Kidney epithelial cell (primary cell): Measurements from ENCODE around the gene NF1. TPM values are rescaled to one million over a fixed set of nuclear protein-coding genes. Genes with fewer than 3 reads are reported as not detected.
A peak's percentile ranks its signal among the peaks of the same experiment; 100 is the strongest.
"Not testable (repeated sequence)": the region's sequence is repeated elsewhere in the genome, so short reads cannot be mapped to it uniquely, and the experiment has no call there.

Experiments
- DNase-seq: peaks from one replicate; pipeline ENCODE4 v3.0.0-alpha.2; 2010; ENCODE audit warnings: low read depth
- H3K27me3 ChIP-seq: 2 replicates; pipeline ENCODE4 v1.6.0; 2011; ENCODE audit warnings: low read length; ENCODE audit not compliant: control insufficient read depth, insufficient read depth
- H3K36me3 ChIP-seq: 2 replicates; pipeline ENCODE4 v1.5.1; 2011; ENCODE audit warnings: low read length; ENCODE audit not compliant: control insufficient read depth, insufficient read depth
- H3K4me3 ChIP-seq: 2 replicates; pipeline ENCODE4 v1.5.1; 2011; ENCODE audit warnings: low read depth, mild to moderate bottlenecking, control low read depth, low read length
- CTCF ChIP-seq: IDR thresholded peaks from 2 replicates; pipeline ENCODE4 v1.5.1; 2011; ENCODE audit warnings: mild to moderate bottlenecking, moderate library complexity, low read length, control low read depth, inconsistent platforms; ENCODE audit not compliant: insufficient read depth, poor library complexity, severe bottlenecking
- total RNA-seq: library from RNA; depleted of rRNA; stranded (reverse); fragments of >200 nt; gene quantifications from 2 replicates; pipeline ENCODE4 v1.2.3, GENCODE V29; 2015

The NF1 gene
- total RNA-seq, 1 donor from 2014 or later, result 49.6 TPM

- TF ChIP-seq CTCF, result no peak
- H3K4me3 ChIP-seq, result no peak overlapping the region
- no peak for DNase-seq
Observed at GRCh38 chr17:31198026-31198425, 103.2 kb downstream of the NF1 start.

GRCh38 chr17:31198666-31199065, 103.9 kb downstream of the NF1 start:
- not testable (repeated sequence) for H3K36me3 ChIP-seq, H3K4me3 ChIP-seq, DNase-seq, H3K27me3 ChIP-seq

More at GRCh38 chr17:31198026-31198425, 103.2 kb downstream of the NF1 start:
- Histone ChIP-seq H3K27me3 (no peaks in the 10 kb centered on the region), H3K36me3 (no peaks in the 10 kb centered on the region)

DNA sequence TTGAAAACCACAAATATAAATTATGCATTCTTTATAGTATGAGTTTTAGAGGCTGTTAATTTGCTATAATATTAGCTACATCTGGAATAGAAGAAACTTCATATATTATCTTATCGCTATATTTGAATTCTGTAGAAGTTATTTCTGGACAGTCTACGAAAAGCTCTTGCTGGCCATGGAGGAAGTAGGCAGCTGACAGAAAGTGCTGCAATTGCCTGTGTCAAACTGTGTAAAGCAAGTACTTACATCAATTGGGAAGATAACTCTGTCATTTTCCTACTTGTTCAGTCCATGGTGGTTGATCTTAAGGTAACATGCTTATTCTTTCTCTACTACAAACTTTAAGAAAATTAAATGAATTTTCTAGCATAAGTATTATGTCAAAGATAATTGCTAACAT, 105.5 kb downstream of the NF1 start:
- no peak for DNase-seq
- no peak for TF ChIP-seq CTCF
- Histone ChIP-seq H3K27me3 (no peaks in the 10 kb centered on the region), H3K36me3 (no peaks in the 10 kb centered on the region), H3K4me3 (no peak overlapping the region)

DNA sequence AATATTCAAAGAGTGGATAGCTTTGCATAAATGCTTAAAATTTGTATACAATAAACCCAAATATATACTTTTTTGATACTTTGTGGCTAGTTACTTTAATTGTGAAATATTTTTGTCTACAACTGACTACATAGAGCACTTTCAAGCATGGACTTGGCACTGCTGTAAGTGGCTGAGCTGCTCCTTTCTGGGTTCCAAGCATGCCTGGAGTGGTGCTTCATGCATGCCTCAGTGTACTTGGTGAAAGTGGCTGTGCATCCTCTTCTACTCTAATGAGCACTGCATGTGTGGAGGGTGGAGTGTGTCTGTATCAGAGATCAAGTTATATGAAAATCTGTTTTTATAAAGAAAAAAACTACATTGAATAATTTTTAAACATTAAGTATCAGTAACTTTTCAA, 108.2 kb downstream of the NF1 start:
- Histone ChIP-seq H3K27me3 (no peaks in the 10 kb centered on the region), H3K4me3 (no peak overlapping the region), H3K36me3 (no peaks in the 10 kb centered on the region)
- no peak for TF ChIP-seq CTCF
- no peak for DNase-seq

DNA sequence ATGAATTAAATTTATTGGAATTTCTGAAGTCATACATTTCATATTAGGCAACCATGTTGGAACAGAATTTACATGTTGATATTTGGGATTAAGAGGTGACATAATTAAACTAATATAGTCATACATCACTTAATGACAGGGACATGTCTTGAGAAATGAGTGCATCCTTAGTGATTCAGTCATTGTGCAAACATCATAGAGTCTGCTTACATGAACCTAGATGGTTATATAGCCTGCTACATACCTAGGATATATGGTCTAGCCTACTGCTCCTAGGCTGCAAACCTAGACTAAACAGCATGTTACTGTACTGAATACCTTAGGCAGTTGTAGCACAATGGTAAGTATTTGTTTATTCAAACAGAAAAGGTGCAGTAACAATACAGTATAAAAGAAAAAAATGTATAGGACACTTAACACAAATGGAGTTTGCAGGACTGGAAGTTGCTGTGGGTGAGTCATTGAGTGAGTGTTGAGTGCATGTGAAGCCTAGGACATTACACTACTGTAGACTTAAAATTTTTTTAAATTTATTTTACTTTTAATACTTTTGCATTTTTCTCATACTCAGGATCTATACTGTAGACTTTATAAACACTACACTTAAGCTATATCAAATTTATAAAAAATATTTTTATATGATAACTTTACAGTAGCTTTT, 116.7 kb downstream of the NF1 start:
- no peaks in the 10 kb centered on the region for H3K27me3 ChIP-seq
- H3K36me3 ChIP-seq, result no peaks in the 10 kb centered on the region
- DNase-seq, result no peak
- no peak for TF ChIP-seq CTCF
- no peak overlapping the region for H3K4me3 ChIP-seq

- DNase-seq, result no peak
- TF ChIP-seq CTCF, result peak; percentile 1
- Histone ChIP-seq H3K27me3 (no peaks in the 10 kb centered on the region), H3K4me3 (no peak overlapping the region), H3K36me3 (no peaks in the 10 kb centered on the region)
Observed at GRCh38 chr17:31216031-31216751, 121.4 kb downstream of the NF1 start.
